ENCODE measurements around the gene NRXN3.

Gene NRXN3

GRCh38 chr14:78697341-78697740, 527.2 kb downstream of the NRXN3 start:
- in situ Hi-C loops (cut with MboI; ENCODE audit: low sequenced_read_pairs): no loop called here

GRCh38 chr14:78698991-78699390, 528.8 kb downstream of the NRXN3 start:
- in situ Hi-C loops (cut with MboI; ENCODE audit: low sequenced_read_pairs): no loop called here

DNA sequence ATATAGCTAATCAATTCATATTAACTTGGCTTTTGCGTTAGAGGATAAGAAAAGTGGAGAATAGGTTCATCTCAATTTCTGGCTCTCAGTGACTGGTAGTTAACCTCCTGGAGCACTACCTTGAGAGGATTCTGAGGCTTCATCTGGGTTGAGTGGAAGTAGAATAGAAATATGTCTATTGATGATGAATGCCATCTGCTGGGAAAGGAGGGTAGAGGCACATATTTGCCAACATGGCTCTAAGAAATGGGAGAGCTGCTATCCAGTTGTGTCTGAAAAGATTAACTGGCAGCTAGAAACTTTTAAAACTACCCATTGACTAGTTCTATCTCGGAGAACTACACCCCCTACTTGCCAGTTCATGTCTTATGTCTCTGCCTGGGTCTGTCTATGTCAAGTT, 530.1 kb downstream of the NRXN3 start:
- in situ Hi-C loops (cut with MboI; ENCODE audit: low sequenced_read_pairs): no loop called here

DNA sequence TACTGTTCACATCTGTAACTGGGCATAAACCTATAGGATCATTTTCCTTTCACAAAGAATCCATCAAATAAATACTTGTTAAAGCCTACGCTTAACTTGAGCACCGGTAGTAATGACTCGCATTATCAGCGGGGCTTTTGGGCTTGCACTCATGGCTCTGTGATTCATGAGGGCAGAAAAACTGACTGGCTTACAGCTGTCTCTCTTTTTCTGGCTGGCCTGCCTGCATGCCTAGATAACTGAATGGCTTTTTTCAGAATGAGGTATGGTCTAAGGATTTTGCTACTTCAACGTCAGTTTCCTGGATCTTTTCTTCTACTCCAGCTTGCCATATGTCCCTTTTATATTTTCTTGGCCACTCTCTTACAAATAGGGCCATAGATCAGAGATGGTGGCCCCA, 531.1 kb downstream of the NRXN3 start:
- in situ Hi-C loops (cut with MboI; ENCODE audit: low sequenced_read_pairs): no loop called here

- in situ Hi-C loops (cut with MboI; ENCODE audit: low sequenced_read_pairs): no loop called here
These were observed 534.8 kb downstream of the NRXN3 start for GRCh38 chr14:78704965-78705364.

GRCh38 chr14:78705989-78706388, 535.8 kb downstream of the NRXN3 start:
- in situ Hi-C loops (cut with MboI; ENCODE audit: low sequenced_read_pairs): no loop called here

DNA sequence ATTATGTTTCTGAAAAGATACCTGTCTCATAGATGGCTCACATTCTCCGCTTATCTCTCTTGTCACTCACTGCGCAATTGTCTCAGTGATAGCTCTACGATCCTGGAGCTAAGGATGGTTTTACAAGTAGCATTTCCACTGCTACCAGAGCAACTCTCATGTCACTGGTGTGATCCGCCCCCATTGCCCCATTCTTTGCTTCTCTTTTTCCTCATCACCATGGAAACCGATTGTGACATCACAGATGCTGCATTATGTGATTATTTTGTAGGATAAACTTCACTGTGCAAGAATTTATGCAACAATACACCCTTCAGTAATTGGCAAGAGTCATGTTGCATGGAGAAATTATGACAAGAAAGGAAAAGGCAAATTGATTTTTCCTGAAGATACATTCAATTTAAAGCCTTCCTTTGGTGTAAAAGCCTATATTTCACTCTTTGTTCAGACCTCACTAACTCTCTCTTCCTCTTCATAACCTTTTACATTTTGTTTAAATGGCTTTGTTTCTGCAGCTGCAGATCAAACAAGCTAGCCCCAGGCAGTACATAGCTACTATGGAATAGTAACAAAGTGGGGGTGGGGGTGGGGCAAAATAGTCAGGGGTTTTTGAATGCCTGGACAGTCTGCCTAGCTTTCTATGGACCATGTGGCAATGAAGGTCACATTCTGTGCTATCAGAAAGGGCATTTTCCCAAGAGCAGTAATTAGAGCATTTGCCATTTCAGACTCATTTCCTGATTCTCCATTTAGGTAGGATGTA, 539.8 kb downstream of the NRXN3 start:
- in situ Hi-C loops (cut with MboI; ENCODE audit: low sequenced_read_pairs): no loop called here

DNA sequence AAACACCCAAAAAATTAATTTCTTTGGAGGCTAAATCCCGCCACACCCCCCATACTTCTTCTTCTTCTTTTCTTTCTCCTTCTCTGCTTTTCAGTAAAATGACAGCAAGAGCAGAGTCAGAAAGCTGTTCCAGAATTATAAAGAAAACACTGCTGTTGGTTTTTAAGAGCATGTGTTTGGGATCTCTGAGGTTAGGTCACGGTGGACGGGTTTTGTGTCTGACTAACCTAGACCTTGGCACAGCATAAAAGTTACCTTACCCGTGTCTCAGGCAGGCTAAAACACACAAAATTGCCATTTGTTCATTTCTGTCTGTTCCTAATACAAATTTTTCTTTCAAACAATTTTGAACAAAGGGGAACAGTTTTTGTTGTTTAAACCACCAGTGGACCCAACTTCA, 540.8 kb downstream of the NRXN3 start:
- in situ Hi-C loops (cut with MboI; ENCODE audit: low sequenced_read_pairs): no loop called here

DNA sequence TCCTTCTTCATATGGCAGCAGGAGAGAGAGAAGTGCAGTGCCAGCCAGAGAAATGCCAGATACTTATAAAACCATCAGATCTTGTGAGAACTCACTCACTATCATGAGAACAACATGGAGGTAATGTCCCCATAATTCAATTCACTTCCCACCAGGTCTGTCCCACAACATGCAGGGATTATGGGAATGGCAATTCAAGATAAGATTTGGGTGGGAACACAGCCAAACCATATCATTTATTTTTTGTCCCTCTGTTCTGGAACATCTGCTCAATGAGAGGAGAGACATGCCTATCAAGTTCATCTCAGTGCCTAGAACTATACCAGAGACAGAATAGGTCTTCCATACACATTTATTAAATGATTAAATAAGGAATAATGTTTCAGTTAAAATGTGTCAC, 543.5 kb downstream of the NRXN3 start:
- in situ Hi-C loops (cut with MboI; ENCODE audit: low sequenced_read_pairs): no loop called here

DNA sequence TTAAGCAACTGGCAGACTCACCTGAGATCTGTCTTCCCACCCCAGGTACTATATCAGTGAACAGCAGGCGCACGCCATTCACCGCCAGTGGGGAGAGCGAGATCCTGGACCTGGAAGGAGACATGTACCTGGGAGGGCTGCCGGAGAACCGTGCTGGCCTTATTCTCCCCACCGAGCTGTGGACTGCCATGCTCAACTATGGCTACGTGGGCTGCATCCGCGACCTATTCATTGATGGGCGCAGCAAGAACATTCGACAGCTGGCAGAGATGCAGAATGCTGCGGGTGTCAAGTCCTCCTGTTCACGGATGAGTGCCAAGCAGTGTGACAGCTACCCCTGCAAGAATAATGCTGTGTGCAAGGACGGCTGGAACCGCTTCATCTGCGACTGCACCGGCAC, 544.5 kb downstream of the NRXN3 start:
- in situ Hi-C loops (cut with MboI; ENCODE audit: low sequenced_read_pairs): no loop called here

DNA sequence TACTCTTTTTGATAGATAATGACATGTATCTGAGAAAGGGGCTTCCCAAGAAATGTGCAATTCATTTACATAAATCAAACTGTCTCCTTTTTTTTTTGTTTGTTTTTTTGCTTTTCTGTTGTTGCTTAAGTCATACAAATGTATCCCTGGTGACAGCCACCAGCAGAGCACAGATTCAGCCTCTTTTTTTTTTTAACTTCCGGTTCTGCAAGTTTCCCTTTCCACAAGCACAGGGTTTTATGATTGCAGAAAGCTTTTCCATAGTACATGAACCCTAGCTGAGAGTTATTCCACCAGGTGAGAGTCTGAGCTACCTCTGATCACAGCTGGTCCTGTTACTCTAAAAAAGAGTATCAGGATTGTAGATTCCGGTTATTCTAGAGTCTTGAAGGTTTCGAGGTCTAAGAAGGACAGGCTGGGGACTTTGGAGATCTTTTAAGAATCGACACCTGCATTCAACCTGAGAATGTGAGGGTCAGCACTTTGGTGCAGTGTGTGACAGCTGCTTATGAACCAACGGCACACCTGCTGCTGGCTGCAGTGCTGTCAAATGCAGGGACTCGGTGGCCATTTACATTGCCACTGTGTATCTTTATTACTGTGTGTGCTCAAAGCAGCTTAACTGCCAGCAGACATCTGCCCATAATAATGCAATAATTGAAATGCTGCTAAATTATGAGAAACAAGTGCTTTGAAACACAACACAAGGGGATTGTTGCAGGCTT, 551.7 kb downstream of the NRXN3 start:
- in situ Hi-C loops (cut with MboI; ENCODE audit: low sequenced_read_pairs): no loop called here

GRCh38 chr14:78725086-78725485, 554.9 kb downstream of the NRXN3 start:
- in situ Hi-C loops (cut with MboI; ENCODE audit: low sequenced_read_pairs): no loop called here

- in situ Hi-C loops (cut with MboI; ENCODE audit: low sequenced_read_pairs): no loop called here
These were observed 566.9 kb downstream of the NRXN3 start for GRCh38 chr14:78737116-78737515.

DNA sequence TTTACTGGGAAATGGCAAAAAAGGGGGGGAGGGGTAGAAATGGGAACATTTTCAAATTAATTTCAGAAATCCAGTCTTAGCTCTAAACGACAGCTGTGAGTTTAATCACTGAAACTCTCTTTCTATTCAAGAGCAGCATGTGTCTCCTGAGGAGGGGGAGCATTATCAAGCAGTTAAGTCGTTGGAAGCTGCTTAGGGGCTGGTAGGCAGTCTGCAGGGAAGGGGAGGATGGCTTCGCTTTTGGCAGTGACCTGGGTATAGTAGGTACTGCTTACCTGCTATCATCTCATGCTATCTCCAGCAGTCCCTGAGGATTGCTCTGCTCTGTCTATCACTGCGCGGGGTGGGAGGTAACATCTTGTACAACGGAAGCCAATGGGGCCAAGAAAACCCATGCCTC, 567.4 kb downstream of the NRXN3 start:
- in situ Hi-C loops (cut with MboI; ENCODE audit: low sequenced_read_pairs): no loop called here

DNA sequence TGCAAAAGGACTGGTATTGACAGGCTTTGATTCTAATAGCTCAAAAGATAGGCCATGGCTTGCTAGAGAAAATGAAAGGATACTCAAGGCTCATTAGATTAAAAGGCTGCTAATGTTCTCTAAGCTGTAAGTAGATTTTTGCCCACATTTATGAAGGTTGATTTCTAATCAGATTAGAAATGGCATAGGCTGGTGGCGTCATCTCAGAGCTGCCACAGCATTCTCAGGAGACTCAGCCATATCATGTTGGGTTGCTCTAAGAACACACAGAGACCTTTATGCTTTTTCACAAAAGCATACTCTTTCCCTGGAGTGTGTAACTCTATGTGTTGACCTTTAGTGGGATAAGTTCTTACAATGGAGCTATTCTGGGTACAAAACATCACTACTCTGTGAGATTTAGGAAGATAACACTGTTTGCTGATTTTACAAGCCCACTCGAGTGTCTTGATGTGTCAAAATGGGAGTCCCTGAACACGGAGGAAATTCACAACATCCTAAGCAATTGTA, 576.0 kb downstream of the NRXN3 start:
- in situ Hi-C loops (cut with MboI; ENCODE audit: low sequenced_read_pairs): no loop called here

- in situ Hi-C loops (cut with MboI; ENCODE audit: low sequenced_read_pairs): no loop called here
These were observed 577.6 kb downstream of the NRXN3 start for GRCh38 chr14:78747813-78748212.

- in situ Hi-C loops (cut with MboI; ENCODE audit: low sequenced_read_pairs): no loop called here
These were observed 582.5 kb downstream of the NRXN3 start for GRCh38 chr14:78752518-78753188.

GRCh38 chr14:78754059-78754458, 583.9 kb downstream of the NRXN3 start:
- in situ Hi-C loops (cut with MboI; ENCODE audit: low sequenced_read_pairs): no loop called here

DNA sequence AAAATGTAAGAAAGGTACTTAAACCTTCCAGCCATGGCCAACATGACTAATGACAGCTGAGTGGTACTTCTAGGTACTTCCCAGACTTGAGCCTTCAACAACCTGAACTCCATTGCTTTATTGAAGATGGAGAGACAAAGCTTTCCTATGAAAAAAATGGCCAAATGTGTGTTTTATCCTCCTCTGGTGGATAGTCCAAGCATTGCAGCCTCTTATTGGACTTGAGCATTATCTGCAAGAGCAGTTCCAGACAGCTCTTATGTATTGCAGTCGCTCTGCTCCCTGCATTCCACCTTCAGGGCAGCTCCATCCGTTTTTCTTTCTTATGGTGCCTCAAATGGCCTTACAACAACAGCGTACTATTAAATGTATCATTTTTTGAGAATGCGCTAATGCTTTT, 588.2 kb downstream of the NRXN3 start:
- in situ Hi-C loops (cut with MboI; ENCODE audit: low sequenced_read_pairs): no loop called here

DNA sequence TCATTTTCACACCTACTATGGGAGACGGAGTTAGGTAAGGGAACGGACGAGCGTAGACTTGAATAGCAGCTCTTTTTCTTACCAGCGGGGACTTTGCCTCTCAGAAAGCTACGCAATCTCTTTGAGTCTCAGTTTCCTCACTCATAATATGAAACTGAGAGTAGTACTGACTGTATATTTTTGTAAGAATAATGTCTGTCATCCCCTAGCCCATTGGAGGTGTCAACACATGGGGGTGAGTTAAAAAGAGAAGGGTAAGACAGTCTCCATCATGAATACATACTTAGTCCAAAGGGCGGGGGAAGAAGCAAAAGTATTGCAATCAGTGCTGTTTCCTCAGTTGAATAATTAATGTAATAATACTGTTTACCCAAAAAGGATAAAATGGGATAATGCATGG, 592.2 kb downstream of the NRXN3 start:
- in situ Hi-C loops (cut with MboI; ENCODE audit: low sequenced_read_pairs): no loop called here

- in situ Hi-C loops (cut with MboI; ENCODE audit: low sequenced_read_pairs): no loop called here
These were observed 593.6 kb downstream of the NRXN3 start for GRCh38 chr14:78763746-78764145.

DNA sequence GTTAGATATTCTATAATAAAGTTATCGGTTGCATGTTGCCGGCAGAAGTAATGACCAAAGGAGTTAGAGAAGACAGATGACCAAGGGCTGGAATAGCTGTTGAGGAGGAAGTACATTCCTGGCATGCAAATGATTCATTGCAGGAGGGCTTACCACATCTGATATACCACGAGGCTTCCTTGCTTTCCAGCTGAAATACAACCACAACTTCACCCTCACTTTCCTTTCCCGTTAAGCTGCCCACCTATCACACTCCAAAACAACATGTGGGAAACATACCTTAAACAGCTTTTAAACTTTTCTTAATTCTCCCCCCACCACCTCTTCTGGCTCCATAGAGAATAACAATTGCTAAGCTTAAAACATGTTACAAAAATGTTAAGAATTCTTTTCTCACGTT, 594.1 kb downstream of the NRXN3 start:
- in situ Hi-C loops (cut with MboI; ENCODE audit: low sequenced_read_pairs): no loop called here

Measured in HL-60/S4 treated with retinoic acid at 250 ng/mL for 4 days and 3 days (cell line).